ENCODE measurements around the gene SNN. TPM values are rescaled to one million over a fixed set of nuclear protein-coding genes. Genes with fewer than 3 reads are reported as not detected.

SNN gene
- polyA plus RNA-seq, 1 donor from 2014 or later = 176 TPM

- Histone ChIP-seq H3F3A (ENCODE audit: insufficient read depth, low read length, poor library complexity, severe bottlenecking) (no peaks in the 10 kb centered on the region), H3K27ac (ENCODE audit: low read length) (no peak overlapping the region), H3K27me3 (ENCODE audit: insufficient read depth, low read depth, low read length) (no peaks in the 10 kb centered on the region), H3K79me2 (replicated peaks; ENCODE audit: insufficient read depth, low read length) (no peaks in the 10 kb centered on the region), H3K4me2 (ENCODE audit: low read length) (no peak overlapping the region), H3K9me3 (ENCODE audit: low read length) (no peaks in the 10 kb centered on the region), H2AFZ (ENCODE audit: low read depth, low read length) (no peak overlapping the region), H3K9ac (ENCODE audit: low read length) (no peak overlapping the region), H3K36me3 (ENCODE audit: insufficient read depth, low read length) (no peaks in the 10 kb centered on the region), H3K9me2 (ENCODE audit: insufficient read depth, low read length) (no peaks in the 10 kb centered on the region), H3K4me3 (ENCODE audit: low read length) (no peak overlapping the region), H4K20me1 (ENCODE audit: insufficient read depth) (no peaks in the 10 kb centered on the region)
- TF ChIP-seq POLR2AphosphoS5 (IDR thresholded peaks at IDR 0.05) = no peak
- no peak for TF ChIP-seq TAF1 (IDR thresholded peaks at IDR 0.05; ENCODE audit: low read depth)
- no peak for TF ChIP-seq EZH2 (IDR thresholded peaks at IDR 0.05; ENCODE audit: borderline replicate concordance, insufficient read depth, low read length, poor library complexity, severe bottlenecking)
Measured at GRCh38 chr16:11662582-11662981, 5.7 kb upstream of the SNN start.

GRCh38 chr16:11665071-11665491 lies 3.2 kb upstream of the SNN start:
- H3K27me3 ChIP-seq (ENCODE audit: insufficient read depth, low read depth, low read length) = no peaks in the 10 kb centered on the region
- no peaks in the 10 kb centered on the region for H3K9me3 ChIP-seq (ENCODE audit: low read length)
- H4K20me1 ChIP-seq (ENCODE audit: insufficient read depth) = peaks cover 4% of the 10 kb centered on the region
- H3K4me3 ChIP-seq (ENCODE audit: low read length) = no peak overlapping the region
- no peaks in the 10 kb centered on the region for H3K9me2 ChIP-seq (ENCODE audit: insufficient read depth, low read length)
- peaks cover 15% of the 10 kb centered on the region for H3K79me2 ChIP-seq (replicated peaks; ENCODE audit: insufficient read depth, low read length)
- TF ChIP-seq REST (IDR thresholded peaks at IDR 0.05; ENCODE audit: borderline replicate concordance) (no peak), MXI1 (conservative IDR thresholded peaks at IDR 0.05; ENCODE audit: poor library complexity, severe bottlenecking) (no peak), SMC3 (conservative IDR thresholded peaks at IDR 0.05; ENCODE audit: poor library complexity) (no peak), CTCF (IDR thresholded peaks at IDR 0.05; ENCODE audit: poor library complexity, severe bottlenecking) (no peak), RAD21 (conservative IDR thresholded peaks at IDR 0.05) (no peak), TAF1 (IDR thresholded peaks at IDR 0.05; ENCODE audit: low read depth) (no peak), EZH2 (IDR thresholded peaks at IDR 0.05; ENCODE audit: borderline replicate concordance, insufficient read depth, low read length, poor library complexity, severe bottlenecking) (no peak), EP300 (conservative IDR thresholded peaks at IDR 0.05; ENCODE audit: poor library complexity, severe bottlenecking) (no peak), POLR2AphosphoS5 (IDR thresholded peaks at IDR 0.05) (no peak)
- no peak overlapping the region for H3K4me2 ChIP-seq (ENCODE audit: low read length)
- no peak overlapping the region for H3K27ac ChIP-seq (ENCODE audit: low read length)
- H3K9ac ChIP-seq (ENCODE audit: low read length) = no peak overlapping the region
- no peaks in the 10 kb centered on the region for H3F3A ChIP-seq (ENCODE audit: insufficient read depth, low read length, poor library complexity, severe bottlenecking)
- no peak overlapping the region for H2AFZ ChIP-seq (ENCODE audit: low read depth, low read length)
- no peaks in the 10 kb centered on the region for H3K36me3 ChIP-seq (ENCODE audit: insufficient read depth, low read length)

Data from neural cell (in vitro differentiated cells).